Ammon's horn (tissue), 1 donor: ENCODE measurements around the gene CDK5R2.
A peak's percentile ranks its signal among the peaks of the same experiment; 100 is the strongest.

Source experiments
- DNase-seq: peaks from one replicate; pipeline ENCODE4 v3.0.0-alpha.2; 2016; ENCODE audit warnings: low spot score

Gene CDK5R2

DNA sequence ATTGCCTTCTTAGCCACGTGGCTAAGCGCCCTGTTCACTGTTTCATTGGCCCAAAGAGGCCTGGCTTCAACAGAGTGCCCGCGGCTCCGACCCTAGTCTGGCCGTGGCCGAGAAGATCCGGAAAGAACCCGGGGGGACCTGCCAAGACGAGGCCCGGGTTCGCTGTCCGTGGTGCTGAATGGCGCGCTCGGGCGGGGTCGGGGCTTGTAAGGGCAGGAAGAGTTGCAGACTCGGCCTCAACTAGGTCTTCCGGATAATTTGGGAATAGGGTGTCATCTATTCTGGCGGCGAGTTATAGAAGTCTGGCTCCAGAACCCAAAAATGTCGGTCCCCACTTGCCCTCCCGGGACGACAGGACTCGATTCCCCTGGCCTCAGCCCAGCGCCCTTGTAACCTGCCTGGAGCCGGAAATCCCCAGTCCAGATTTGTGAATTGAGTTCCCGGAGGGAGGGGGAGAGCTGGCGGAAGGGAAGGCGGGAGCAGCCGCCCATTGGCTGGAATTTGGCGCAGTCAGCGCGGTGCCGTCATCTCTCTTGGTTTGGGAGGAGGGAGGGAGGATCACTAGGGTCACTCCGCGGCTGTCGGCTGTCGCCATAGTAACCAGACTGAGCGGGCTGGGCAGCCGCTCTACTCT lies 3.5 kb downstream of the CDK5R2 start:
- peak; percentile 78 for DNase-seq

GRCh38 chr2:218963601-218964000 lies 4.1 kb downstream of the CDK5R2 start:
- no peak for DNase-seq

DNA sequence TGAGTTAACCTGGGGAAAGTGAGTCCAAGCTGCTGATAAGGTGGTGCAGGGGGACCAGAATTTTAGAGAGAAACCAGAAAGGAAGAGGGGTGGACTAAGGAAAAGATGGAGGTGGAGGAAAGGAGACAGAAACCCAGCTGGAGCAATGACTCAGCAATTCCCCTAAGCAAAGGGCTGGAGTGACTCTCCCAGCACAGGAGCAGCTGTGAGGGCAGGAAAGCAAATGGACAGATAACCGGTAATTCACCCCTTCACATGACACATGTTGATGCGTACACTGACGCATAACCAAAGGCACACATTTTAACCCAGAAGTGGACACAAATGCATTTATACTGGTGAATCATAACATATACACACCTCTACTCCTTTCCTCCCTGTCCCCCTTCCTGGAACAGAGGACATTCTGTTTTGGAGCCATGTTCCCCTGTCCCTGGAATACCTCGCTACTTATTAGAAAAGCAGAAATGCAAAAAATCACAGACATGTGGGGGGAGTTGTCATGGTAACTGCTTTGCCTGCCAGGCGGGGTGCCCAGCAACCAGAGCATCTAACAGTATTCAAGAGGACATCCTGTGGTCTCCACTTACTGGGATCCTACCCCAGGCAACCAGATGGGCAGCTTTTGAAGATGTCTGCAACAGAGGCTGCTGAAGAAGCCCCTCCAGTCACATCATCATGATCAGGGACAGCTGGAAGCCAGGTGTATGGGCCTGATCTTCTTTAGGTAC lies 4.7 kb downstream of the CDK5R2 start:
- DNase-seq: peak; percentile 68

DNA sequence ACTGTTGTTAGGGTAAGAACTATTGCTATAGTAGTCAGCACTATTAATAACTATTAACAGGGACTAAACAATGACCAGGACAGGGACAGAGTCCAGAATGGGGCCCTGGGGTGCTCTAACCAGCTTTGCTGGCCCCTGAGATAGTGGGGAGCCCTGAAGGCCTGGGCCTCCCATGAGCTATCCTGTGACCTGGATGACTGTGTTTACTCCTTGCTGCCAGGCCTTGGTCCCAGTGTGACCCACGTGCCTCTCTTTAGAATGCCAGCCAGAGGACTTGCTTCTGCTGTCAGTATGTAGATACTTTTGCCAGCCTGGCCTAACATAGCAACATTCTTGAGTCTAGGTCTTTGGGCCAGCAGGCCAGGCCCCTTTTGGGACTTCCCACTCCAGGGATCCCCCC lies 11.4 kb downstream of the CDK5R2 start:
- no peak for DNase-seq

DNA sequence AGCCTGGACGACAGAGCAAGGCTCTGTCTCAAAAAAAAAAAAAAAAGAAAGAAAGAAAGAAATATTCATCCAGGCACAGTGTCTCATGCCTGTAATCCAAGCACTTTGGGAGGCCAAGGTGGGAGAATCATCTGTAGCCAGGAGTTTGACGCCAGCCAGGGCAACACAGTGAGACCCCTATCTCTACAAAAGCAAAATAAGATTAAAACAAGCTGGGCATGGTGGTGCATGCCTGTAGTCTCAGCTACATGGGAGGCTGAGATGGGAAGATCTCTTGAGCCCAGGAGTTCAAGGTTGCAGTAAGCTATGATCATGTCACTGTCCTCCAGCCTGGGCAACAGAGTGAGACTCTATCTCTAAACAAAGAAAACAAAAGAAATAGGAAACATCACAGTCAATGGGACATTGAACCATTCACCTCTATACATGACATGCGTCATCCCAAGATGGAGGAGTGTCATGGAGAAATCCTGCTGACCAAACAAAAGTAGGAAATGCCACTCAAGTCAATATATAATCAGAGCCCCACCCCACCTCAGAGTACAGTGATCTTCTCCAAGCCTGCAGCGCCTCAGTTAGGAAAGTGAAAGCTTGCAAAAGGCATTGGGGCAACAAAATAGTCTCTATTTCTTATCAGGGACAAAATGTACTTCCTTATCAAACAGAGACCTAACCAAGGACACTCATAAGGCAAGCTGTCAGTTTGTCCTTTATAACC lies 15.8 kb downstream of the CDK5R2 start:
- DNase-seq: no peak

DNA sequence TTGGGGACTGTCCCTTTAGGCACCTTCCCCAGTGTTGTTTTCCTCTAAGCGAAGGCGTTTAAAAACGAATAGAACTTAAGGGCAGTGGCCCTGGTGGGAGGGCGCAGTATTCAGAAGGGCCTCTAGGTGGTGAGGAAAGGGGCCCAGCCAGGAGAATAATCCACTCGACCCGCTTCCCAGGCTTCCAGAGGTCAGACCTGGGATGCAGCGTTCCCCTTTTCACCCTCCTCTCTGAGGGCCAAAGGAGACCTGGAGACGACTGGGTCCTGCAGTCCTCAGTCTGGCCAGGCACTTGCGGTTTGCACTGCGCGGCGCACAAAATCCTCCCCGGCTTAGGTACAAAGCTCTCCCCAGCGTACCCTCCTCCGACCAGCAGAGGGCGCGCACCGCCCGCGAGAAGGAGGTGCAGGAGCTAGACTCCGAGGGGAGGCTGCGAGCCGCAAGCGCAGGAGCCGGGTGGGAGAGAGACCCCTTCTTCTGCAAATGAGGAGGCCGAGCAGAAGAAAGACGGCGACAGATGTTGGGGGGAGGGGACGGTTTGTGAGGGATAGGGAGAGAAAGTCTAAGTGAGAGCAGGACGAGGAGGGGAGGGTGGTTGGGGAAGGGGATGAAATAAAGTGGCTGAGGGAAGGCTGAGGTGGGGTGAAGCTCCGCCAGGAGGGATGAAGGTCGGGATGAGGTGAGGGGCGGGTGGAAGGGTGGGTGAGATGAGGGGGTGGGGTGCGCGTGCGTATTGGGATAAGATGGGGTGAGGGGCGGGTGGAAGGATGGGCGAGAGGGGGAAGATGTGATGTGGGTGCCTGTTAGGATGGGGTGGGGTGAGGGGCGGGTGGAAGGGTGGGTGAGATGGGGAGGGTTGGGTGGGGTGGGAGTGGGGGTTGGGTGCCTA lies 20.6 kb downstream of the CDK5R2 start:
- peak; percentile 86 for DNase-seq

DNA sequence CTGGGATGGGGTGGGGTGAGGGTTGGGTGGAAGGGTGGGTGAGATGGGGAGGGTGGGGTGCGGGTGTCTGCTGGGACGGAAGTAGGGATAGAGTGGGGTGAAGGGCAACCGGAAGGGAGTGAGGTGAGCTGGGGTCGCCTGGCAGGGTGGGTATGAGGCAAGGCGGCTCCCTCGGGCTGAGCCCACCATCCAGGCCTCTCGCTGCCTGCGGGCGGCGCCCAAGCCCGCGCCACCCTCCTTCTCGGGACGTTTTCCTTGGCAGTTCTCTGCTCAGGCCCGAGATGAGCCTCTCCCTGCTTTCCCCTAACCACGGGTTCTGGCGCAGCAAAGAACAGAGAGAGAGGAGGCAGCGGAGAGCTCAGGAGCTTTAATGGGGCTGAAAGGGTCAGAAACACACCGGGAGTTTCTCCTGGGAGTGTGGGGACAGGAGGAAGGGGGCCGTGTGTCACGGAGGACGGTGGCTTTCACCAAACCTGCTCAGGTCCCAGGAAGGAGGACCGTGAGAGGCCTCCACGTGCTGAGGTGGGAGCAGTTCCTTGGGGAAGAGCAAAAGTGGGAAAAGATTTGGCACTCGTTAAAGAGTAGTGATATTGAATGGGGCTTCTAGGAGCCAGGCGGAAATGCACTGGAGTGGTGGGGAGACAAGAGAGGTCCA lies 21.4 kb downstream of the CDK5R2 start:
- no peak for DNase-seq

DNA sequence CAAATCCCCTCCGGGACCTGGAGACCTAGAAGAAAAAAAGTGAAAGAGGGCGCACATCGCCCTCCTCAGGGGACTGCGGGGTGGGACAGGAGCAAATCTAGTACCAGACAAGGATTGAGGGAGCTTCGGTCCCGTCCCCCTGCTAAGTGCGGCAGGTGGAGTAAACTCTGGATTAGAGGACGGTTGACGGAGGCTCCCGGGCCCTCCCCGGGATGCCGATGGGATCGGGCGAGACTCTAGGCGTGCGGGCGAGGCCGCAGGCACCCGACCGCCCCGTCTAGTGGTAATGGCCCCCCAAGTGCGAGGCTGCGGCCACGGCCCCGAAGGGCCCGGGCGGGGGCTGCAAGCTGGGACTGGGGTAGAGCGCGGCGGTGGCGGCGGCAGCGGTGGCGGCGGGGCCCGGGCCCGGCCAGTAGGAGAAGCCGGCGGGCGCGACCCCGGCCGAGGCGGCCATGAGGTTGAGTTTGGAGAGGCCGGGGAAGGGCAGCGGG lies 22.0 kb downstream of the CDK5R2 start:
- no peak for DNase-seq

DNA sequence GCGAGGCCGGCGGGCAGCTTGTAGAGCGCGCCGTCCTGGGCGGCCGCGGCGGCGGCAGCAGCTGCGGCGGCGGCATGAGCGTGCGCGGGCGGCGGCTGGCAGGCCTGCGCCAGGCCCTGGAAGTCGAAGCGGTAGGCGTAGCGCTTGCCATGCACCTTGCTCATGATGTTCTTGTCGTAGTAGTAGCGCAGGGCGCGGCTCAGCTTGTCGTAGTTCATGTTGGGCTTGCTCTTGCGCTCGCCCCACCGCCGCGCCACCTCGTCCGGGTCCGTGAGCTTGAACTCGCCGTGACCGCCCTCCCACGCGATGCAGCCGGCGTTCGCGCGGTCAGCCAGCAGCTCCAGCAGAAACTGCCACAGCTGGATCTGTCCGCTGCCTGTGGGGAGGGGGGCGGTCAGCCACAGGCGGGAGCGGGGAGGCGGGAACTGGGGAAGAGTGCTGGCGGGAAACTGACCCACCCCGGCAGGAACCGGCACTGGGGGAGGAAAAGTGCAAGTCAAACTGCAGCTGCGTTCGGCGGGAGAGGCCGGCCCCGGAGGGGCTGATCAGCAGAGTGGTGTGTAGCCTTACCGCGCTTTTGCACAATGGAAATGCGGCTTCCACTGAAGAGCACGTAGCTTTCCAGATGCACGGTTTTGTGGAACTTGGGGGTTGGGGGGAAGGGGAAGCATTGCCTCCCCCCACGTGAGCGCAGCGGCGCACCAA lies 22.6 kb downstream of the CDK5R2 start:
- no peak for DNase-seq

GRCh38 chr2:218982586-218983262 lies 23.3 kb downstream of the CDK5R2 start:
- DNase-seq: no peak

- no peak for DNase-seq
These were observed 23.9 kb downstream of the CDK5R2 start for GRCh38 chr2:218983263-218983933.

- DNase-seq: no peak
These were observed 24.4 kb downstream of the CDK5R2 start for GRCh38 chr2:218983934-218984238.

- DNase-seq: no peak
These were observed 25.0 kb downstream of the CDK5R2 start for GRCh38 chr2:218984239-218985020.

DNA sequence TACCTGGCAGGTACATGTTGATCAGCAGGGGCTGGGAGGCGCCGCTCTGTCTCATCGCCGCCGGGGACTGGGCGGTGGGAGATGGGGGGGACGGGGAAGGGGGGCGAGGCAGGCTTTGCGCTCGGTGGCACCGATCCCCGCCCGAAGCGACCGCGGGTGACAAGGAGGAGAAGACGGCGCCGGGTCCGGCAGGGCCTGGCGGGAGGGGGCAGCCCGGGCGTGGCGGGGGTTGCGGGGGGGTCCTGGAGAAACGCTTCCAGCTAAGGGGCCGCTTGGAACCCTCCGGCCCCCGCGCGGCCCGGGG lies 25.5 kb downstream of the CDK5R2 start, which contains the start of gene FEV:
Gene FEV (minus strand): TSS at position 164 of the 304 bp plus-strand sequence. CDS start 109 bp downstream, at position 55.
- no peak for DNase-seq

DNA sequence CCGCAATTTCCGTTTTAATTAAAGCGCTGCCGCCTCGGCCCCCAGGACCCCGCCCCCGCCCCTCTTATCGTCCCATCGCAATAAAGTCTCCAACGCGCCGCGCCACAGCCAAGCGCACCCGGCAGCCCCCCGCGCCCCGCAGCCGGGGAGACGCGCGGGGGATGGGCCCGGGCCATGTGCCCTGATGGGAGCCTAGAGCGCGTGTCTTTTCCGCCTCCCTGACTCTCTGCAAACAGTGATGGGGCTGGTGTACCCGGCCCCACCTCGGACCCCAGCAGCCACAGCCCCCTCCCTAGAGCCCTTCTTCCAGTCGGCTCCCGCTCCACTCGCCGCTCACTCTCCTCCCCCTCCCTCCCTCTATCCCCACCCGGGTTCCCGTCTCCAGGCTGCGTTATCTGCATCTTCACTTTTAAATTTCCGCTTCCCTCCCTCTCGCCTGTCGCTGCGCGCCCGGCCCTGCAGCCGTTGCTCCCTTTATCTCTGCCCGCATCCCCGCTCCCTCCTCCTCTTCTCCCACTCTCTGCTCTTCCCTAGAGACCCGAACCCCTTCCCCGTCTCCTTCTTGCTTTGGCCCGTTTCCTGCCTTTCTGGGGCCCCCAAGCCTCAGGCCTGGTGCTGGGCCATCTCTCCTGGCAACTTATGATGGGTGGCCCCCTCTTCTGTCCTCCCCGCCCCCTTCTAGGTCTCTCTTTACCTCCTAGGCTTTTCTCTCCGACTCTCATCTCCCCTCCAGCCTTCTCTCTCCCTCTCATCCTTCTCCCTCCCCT lies 26.0 kb downstream of the CDK5R2 start:
- no peak for DNase-seq

- no peak for DNase-seq
These were observed 26.8 kb downstream of the CDK5R2 start for GRCh38 chr2:218986148-218986761.

- DNase-seq: no peak
These were observed 28.7 kb downstream of the CDK5R2 start for GRCh38 chr2:218988164-218988563.

- no peak for DNase-seq
These were observed 29.2 kb downstream of the CDK5R2 start for GRCh38 chr2:218988650-218989049.
